ENCODE data around the gene C1QTNF4. TPM values are rescaled to one million over a fixed set of nuclear protein-coding genes. Genes with fewer than 3 reads are reported as not detected.

C1QTNF4 gene
- total and polyA plus RNA-seq, 9 of the 15 experiments (the other 6 are each of a cell fraction or from before 2014, with no cell fraction given): not detected

DNA sequence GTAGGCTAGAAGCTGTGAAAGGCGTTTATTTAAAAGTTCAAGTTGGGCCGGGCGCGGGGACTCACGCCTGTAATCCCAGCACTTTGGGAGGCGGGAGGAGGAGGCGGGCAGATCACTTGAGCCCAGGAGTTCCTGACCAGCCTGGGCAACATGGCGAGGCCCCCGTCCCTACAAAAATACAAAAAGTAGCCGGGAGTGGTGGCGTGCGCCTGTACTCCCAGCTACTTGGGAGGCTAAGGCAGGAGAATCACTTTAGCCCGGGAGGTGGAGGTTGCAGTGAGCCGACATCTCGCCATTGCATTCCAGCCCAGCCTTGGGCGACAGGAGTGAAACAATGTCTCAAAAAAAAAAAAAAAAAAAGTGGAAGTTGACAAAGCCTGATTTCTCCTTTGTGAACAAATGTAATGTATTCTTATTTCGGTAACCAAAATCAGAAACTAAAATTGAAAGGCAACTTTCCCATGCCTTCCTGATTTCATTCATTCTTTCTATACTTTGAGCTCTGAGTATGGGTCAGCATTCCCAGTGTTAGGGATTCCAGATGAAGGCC, 28.0 kb downstream of the C1QTNF4 start (continued):
- TF ChIP-seq, protein P1, sequence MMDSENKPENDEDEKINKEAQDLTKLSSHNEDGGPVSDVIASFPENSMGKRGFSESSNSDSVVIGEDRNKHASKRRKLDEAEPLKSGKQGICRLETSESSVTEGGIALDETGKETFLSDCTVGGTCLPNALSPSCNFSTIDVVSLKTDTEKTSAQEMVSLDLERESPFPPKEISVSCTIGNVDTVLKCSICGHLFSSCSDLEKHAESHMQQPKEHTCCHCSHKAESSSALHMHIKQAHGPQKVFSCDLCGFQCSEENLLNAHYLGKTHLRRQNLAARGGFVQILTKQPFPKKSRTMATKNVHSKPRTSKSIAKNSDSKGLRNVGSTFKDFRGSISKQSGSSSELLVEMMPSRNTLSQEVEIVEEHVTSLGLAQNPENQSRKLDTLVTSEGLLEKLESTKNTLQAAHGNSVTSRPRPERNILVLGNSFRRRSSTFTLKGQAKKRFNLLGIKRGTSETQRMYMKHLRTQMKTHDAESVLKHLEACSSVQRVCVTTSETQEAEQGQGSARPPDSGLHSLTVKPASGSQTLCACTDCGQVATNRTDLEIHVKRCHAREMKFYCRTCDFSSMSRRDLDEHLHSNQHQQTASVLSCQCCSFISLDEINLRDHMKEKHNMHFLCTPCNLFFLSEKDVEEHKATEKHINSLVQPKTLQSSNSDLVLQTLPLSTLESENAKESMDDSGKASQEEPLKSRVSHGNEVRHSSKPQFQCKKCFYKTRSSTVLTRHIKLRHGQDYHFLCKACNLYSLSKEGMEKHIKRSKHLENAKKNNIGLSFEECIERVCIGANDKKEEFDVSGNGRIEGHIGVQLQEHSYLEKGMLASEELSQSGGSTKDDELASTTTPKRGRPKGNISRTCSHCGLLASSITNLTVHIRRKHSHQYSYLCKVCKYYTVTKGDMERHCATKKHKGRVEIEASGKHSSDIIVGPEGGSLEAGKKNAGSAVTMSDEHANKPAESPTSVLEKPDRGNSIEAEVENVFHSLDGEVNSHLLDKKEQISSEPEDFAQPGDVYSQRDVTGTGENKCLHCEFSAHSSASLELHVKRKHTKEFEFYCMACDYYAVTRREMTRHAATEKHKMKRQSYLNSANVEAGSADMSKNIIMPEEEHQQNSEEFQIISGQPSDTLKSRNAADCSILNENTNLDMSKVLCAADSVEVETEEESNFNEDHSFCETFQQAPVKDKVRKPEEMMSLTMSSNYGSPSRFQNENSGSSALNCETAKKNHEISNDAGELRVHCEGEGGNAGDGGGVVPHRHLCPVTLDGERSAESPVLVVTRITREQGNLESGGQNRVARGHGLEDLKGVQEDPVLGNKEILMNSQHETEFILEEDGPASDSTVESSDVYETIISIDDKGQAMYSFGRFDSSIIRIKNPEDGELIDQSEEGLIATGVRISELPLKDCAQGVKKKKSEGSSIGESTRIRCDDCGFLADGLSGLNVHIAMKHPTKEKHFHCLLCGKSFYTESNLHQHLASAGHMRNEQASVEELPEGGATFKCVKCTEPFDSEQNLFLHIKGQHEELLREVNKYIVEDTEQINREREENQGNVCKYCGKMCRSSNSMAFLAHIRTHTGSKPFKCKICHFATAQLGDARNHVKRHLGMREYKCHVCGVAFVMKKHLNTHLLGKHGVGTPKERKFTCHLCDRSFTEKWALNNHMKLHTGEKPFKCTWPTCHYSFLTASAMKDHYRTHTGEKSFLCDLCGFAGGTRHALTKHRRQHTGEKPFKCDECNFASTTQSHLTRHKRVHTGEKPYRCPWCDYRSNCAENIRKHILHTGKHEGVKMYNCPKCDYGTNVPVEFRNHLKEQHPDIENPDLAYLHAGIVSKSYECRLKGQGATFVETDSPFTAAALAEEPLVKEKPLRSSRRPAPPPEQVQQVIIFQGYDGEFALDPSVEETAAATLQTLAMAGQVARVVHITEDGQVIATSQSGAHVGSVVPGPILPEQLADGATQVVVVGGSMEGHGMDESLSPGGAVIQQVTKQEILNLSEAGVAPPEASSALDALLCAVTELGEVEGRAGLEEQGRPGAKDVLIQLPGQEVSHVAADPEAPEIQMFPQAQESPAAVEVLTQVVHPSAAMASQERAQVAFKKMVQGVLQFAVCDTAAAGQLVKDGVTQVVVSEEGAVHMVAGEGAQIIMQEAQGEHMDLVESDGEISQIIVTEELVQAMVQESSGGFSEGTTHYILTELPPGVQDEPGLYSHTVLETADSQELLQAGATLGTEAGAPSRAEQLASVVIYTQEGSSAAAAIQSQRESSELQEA (IDR thresholded peaks at IDR 0.05; ENCODE audit: low read depth): no peak; the same call in 1 of the 2 replicates
- TF ChIP-seq, protein P2, sequence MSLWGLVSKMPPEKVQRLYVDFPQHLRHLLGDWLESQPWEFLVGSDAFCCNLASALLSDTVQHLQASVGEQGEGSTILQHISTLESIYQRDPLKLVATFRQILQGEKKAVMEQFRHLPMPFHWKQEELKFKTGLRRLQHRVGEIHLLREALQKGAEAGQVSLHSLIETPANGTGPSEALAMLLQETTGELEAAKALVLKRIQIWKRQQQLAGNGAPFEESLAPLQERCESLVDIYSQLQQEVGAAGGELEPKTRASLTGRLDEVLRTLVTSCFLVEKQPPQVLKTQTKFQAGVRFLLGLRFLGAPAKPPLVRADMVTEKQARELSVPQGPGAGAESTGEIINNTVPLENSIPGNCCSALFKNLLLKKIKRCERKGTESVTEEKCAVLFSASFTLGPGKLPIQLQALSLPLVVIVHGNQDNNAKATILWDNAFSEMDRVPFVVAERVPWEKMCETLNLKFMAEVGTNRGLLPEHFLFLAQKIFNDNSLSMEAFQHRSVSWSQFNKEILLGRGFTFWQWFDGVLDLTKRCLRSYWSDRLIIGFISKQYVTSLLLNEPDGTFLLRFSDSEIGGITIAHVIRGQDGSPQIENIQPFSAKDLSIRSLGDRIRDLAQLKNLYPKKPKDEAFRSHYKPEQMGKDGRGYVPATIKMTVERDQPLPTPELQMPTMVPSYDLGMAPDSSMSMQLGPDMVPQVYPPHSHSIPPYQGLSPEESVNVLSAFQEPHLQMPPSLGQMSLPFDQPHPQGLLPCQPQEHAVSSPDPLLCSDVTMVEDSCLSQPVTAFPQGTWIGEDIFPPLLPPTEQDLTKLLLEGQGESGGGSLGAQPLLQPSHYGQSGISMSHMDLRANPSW (CRISPR knock-in tag; IDR thresholded peaks at IDR 0.05): no peak
- TF ChIP-seq, protein P3, sequence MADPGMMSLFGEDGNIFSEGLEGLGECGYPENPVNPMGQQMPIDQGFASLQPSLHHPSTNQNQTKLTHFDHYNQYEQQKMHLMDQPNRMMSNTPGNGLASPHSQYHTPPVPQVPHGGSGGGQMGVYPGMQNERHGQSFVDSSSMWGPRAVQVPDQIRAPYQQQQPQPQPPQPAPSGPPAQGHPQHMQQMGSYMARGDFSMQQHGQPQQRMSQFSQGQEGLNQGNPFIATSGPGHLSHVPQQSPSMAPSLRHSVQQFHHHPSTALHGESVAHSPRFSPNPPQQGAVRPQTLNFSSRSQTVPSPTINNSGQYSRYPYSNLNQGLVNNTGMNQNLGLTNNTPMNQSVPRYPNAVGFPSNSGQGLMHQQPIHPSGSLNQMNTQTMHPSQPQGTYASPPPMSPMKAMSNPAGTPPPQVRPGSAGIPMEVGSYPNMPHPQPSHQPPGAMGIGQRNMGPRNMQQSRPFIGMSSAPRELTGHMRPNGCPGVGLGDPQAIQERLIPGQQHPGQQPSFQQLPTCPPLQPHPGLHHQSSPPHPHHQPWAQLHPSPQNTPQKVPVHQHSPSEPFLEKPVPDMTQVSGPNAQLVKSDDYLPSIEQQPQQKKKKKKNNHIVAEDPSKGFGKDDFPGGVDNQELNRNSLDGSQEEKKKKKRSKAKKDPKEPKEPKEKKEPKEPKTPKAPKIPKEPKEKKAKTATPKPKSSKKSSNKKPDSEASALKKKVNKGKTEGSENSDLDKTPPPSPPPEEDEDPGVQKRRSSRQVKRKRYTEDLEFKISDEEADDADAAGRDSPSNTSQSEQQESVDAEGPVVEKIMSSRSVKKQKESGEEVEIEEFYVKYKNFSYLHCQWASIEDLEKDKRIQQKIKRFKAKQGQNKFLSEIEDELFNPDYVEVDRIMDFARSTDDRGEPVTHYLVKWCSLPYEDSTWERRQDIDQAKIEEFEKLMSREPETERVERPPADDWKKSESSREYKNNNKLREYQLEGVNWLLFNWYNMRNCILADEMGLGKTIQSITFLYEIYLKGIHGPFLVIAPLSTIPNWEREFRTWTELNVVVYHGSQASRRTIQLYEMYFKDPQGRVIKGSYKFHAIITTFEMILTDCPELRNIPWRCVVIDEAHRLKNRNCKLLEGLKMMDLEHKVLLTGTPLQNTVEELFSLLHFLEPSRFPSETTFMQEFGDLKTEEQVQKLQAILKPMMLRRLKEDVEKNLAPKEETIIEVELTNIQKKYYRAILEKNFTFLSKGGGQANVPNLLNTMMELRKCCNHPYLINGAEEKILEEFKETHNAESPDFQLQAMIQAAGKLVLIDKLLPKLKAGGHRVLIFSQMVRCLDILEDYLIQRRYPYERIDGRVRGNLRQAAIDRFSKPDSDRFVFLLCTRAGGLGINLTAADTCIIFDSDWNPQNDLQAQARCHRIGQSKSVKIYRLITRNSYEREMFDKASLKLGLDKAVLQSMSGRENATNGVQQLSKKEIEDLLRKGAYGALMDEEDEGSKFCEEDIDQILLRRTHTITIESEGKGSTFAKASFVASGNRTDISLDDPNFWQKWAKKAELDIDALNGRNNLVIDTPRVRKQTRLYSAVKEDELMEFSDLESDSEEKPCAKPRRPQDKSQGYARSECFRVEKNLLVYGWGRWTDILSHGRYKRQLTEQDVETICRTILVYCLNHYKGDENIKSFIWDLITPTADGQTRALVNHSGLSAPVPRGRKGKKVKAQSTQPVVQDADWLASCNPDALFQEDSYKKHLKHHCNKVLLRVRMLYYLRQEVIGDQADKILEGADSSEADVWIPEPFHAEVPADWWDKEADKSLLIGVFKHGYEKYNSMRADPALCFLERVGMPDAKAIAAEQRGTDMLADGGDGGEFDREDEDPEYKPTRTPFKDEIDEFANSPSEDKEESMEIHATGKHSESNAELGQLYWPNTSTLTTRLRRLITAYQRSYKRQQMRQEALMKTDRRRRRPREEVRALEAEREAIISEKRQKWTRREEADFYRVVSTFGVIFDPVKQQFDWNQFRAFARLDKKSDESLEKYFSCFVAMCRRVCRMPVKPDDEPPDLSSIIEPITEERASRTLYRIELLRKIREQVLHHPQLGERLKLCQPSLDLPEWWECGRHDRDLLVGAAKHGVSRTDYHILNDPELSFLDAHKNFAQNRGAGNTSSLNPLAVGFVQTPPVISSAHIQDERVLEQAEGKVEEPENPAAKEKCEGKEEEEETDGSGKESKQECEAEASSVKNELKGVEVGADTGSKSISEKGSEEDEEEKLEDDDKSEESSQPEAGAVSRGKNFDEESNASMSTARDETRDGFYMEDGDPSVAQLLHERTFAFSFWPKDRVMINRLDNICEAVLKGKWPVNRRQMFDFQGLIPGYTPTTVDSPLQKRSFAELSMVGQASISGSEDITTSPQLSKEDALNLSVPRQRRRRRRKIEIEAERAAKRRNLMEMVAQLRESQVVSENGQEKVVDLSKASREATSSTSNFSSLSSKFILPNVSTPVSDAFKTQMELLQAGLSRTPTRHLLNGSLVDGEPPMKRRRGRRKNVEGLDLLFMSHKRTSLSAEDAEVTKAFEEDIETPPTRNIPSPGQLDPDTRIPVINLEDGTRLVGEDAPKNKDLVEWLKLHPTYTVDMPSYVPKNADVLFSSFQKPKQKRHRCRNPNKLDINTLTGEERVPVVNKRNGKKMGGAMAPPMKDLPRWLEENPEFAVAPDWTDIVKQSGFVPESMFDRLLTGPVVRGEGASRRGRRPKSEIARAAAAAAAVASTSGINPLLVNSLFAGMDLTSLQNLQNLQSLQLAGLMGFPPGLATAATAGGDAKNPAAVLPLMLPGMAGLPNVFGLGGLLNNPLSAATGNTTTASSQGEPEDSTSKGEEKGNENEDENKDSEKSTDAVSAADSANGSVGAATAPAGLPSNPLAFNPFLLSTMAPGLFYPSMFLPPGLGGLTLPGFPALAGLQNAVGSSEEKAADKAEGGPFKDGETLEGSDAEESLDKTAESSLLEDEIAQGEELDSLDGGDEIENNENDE (IDR thresholded peaks at IDR 0.05; ENCODE audit: low read depth, low read length): no peak
- no peak for TF ChIP-seq ZNF79 (CRISPR knock-in tag; IDR thresholded peaks at IDR 0.05; ENCODE audit: low read depth)
- TF ChIP-seq ZNF717 (CRISPR knock-in tag; IDR thresholded peaks at IDR 0.05): no peak

Measured in K562 (cell line).